Fibroblast of skin of right quadriceps (primary cell): ENCODE measurements around the gene AASDHPPT.
A peak's percentile ranks its signal among the peaks of the same experiment; 100 is the strongest.
"Not testable (repeated sequence)": the region's sequence is repeated elsewhere in the genome, so short reads cannot be mapped to it uniquely, and the experiment has no call there.

Experiments
- DNase-seq: peaks from one replicate; pipeline ENCODE4 v3.0.0-alpha.2; 2013

Gene AASDHPPT, protein sequence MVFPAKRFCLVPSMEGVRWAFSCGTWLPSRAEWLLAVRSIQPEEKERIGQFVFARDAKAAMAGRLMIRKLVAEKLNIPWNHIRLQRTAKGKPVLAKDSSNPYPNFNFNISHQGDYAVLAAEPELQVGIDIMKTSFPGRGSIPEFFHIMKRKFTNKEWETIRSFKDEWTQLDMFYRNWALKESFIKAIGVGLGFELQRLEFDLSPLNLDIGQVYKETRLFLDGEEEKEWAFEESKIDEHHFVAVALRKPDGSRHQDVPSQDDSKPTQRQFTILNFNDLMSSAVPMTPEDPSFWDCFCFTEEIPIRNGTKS

DNA sequence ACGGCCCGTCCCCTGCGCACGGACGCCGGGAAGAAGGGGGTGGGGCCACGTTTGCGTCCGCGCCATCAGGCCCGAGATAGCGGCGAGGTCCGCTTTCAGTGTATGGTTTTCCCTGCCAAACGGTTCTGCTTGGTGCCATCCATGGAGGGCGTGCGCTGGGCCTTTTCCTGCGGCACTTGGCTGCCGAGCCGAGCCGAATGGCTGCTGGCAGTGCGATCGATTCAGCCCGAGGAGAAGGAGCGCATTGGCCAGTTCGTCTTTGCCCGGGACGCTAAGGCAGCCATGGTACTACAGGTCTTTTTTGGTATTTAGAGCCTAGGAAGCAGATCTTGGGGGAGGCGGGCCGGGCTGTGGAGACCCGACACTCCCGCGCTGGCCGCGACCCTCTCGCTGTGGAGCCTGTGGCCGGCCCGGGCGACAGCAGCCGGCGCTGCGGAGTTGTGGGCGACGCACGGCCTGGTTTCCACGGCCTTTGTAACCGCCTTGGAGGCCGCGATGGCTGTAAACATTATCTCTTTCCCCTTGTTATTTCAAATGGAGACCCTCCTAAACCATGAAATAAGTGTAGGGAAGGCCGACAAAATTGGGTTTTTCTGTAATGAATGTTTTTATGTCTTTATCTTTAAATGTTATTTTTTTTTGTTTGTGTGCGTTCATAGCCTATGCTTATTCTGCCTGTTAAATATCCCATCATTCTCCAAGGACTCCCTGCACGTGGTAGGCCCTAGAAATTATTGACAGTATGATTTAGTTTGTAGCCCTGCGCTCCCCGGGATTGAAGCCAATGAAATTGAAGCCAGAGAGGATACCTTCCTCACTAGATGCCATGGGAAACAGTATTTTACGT is at the start of gene AASDHPPT:
Gene AASDHPPT, plus strand, starts transcription at position 54 of the 847 bp plus-strand sequence. Its CDS starts 49 bp downstream, at position 103.
- peak; percentile 37 for DNase-seq

DNA sequence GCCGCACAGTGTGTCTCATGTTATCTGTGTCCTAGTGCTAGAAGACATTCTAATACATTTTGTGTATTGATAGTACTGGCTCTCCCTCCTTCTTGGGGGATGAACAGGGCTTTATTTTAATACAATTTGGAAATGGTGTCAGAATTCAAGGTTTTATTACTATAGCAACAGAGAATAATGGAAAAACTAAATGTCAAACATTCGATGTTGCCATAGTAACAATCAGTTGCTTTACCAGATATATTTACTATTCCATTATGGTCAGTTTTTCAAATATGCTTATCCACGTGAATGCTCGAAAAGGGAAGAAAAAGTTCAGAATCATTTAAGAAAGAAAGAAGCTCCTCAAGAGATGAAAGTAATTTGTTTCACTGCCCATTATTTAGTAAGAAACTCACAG is 46.9 kb upstream of the AASDHPPT start:
- no peak for DNase-seq

DNA sequence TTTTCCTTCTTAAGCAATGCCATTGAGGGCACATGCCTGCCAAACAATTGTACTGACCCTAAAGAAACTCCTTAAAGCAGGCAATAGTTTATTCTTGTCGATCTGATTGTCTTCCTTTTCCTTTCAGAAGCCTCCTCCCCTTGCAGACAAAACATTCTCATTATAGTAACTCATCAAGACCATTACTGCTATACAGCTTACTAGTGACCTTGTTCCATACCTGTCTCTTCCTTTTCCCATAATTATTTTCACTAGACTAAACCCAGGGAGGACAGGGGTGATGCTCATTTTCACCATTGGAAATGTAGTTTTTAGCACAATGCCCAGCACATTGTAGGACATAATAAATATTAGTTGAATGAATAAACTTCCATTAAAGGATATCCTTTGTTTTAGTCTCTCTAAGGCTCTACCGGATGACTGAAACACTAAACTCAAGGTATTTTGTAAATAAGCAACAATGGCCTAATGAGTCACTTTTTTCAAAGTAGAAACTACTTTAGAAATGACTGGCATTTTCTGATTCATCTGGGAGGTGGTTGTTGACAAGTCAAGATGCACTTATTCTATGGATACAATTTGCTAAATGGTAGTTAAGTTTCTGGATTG is 46.2 kb upstream of the AASDHPPT start:
- no peak for DNase-seq

DNA sequence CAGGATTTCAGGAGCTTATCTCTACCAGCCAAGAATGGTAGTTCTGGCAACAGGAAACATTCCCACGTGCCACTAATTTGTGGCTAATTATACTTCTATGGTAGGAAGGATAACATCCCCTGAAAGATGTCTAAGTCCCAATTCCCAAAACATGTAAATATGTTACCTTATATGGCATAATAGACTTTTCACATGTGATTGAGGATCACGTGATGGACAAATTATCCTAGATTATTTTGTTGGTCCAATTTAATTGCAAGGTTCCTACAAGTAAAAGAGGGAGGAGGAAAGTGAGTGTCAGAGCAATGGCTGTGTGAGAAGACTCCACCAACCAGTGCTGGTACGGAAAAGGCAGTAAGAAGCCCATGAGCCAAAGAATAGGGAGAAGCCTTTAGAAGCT is 45.5 kb upstream of the AASDHPPT start:
- no peak for DNase-seq

DNA sequence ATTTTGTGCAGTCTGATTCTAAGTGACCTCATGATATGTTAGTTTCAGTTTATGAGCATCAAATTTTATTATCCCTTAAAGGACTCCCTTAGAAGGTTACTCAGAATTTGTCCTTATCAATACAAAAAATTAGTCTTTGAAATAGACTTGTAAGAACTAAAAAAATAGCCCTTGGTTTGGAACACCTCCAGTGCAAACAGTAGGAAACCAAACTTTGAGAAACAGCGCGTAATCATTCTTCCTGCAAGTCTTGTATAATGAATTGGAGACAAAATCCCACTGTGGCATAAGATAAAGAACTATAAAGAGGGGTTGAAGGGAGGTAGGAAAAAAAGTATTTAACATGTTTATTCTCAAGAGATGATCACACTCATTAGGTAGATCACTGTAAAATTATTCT is 44.6 kb upstream of the AASDHPPT start:
- no peak for DNase-seq

DNA sequence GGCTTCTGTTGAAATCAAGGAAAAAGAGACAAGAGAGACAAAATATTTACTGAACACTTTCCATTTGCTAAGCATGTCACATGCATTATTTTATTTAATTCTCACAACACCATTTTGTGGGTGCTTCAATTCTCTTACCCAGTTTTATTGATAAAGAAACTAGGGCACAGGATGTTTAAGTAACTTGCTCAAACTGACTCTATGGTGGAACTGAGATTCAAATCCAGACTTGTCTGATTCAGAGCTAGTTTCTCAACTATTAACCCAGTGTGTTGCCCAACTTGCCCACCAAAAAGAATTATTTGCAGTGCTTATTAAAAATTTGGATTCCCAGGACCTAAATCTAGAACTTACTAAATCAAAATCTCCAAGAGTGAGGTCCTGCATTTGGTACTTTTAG is 33.9 kb upstream of the AASDHPPT start:
- no peak for DNase-seq

DNA sequence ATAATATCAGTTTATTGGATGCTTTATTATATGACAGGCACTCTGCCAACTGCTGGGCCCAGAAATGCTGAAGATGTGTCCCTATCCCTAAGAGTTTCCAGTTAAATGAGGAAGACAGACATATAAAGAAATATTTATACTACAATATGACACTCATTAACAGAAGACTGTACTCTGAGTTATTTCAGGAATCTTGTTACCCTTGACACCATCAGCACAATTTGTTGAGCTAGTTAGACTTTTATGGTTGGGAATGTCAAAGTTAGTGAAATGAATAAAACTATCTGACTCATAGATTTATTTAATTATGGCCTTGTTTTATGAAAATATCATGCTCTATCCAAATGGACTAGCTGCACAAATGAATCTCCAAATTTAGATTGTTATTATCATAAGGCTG is 29.8 kb upstream of the AASDHPPT start:
- peak; percentile 10 for DNase-seq

DNA sequence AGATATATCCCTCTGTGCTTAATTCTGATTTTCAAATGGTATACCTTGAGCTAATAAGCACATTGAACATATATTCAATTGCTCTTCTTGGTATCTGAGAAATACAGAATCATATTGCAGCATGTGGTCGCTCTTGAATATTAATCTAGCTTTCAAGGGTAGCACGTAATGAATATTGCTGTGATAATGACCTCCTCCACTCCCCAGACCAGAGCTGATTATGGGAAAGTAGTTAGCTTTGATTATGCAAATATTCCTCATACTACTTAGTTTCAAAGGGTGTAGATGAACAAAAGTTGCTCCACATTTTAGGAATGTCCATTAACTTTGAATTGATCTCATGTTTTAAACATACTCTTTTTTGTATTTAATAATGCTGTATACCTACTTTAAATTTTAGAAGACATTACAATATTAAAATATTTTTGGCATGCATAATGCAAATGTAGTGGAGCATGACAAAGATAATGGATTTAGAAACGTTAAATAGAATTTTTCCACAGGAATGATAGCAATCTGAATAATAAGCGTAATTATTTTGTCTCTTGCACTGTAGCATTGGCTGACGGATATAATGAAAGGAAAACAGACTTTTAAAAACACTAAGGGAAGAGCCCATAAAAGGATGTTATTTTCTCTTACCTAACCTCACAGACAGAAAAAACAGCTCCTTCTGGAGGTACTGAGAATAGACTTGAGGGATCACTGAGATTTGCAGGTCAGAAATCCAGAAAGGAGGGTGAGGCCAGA is 27.6 kb upstream of the AASDHPPT start:
- DNase-seq, result no peak

DNA sequence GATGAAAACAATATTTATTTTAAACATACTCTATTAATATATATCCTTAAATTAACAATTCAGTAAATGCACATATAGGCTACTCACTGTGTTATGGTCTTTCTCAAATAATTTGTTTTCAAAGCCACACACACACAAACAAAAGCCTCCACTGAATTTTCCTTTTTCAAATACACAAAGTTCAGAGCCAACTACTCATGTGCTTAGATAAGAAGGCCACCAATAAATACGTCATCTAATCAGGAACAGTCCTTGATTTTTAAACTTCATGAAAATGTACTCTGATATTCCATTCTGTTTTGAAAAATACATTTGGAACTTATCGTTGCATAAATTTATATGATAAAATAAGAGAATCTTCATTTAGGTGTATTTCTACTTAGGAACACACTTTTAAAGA is 26.4 kb upstream of the AASDHPPT start:
- DNase-seq, result no peak

DNA sequence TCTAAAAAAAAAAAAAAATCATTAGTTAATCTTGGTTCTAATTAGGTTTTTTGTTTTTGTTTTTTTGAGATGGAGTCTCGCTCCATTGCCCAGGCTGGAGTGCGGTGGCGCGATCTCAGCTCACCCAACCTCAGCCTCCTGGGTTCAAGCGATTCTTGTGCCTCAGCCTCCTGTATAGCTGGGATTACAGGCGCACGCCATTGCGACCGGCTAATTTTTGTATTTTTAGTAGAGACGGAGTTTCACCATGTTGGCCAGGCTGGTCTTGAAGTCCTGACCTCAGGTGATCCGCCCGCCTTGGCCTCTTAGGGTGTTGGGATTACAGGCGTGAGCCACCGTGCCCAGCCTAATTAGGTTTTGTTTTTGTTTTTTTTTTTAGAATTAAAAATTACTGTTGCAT is 19.1 kb upstream of the AASDHPPT start:
- not testable (repeated sequence) for DNase-seq

DNA sequence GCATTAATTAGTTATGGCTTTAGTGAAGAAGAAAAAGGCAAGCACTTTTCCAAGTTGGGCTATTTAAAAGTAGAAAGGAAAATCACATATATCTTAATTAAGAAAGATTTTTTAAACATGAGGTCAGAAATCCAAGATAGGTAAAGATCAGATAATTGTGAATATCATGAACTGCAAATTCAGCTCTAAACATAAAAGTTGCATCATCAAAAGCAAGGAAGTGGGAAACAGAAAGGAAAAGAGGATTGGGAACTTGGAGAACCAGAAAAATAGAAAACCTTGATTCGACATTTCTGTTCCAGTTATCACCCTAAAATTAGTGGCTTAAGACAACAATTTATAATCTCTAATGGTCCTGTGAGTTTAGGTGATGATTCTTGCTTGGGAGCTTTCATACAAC is 17.8 kb upstream of the AASDHPPT start:
- no peak for DNase-seq

DNA sequence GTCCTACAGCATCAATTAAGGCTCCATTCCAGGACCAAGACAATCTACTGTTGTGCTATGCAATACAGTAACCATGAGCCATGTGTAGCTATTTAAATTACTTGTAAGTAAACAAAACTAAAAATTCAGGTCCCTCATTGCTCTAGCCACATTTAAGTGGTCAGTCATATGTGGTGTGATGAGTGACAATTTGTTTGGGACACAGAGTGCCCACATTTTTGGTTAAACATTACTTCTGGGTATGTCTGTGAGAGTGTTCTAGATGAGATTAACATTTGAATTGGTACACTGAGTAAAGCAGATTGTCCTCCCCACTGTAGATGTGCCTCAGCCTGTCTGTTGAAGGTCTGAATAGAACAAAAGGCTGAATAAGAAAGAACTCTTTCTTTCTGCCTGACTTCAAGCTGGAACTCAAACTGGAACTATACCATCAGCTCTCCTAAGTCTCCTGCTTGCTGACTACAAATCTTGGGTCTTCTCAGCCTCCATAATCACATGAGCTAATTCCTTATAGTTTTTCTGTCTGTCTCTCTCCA is 16.1 kb upstream of the AASDHPPT start:
- DNase-seq, result no peak

DNA sequence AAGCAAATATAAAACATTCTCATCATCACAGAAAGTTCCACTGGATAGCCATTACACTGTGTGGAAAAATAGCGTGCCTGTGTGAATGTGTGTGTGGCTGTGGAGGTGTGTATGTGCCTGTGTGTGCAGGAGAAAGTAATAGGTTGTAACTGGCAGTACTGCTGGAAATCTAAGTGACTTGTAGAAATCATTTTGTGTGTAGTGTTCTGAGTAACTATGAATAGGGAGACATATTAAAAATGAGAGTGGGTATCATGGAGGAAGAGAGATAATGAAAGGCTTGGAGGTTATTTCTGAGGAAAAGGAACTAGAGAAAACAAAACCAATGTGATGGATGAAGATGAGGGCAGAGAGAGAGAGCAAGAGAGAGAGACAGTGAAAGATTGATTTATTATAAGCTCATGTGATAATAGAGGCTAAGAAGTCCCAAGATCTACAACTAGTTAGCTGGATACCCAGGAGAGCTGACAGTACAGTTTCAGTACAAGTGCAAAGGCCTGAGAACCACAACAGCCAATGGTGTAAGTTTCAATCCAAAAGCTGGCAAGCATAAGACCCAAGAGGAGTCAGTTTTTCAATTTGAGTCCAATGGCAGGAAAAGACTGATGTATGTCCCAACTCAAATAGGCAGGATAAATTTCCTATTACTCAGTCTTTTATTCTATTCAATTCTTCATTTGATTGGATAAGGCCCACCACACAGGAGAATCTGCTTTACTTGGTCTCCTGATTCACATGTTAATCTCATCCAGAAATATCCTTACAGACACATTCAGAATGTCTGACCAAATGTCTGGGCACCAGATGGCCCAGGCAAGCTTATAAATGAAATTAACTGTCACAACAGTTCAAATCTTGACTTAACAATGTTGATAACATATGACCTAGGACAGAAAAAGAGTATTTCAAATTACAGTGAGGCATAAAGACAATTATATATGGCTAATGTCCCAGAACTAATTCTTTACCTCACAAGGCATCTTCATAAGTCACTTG is 15.2 kb upstream of the AASDHPPT start:
- DNase-seq, result no peak

DNA sequence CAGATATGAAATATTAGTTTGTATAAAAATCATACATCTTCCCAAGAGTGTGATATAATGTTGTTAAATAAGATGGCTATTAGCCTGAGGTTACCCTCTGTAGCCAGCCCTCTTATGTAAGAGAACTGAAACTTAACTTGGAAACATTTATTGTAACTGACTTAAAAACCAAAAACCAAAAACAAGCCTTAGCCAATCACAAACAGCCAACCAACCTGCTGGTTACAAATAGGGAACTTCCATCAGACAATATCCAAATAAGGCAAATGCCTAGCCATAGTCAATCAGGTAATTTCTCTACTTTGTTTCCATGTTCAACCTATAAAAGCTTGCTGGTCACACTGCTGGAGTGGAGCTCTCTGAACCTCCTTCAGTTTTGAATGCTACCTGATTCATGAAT is 14.5 kb upstream of the AASDHPPT start:
- no peak for DNase-seq

DNA sequence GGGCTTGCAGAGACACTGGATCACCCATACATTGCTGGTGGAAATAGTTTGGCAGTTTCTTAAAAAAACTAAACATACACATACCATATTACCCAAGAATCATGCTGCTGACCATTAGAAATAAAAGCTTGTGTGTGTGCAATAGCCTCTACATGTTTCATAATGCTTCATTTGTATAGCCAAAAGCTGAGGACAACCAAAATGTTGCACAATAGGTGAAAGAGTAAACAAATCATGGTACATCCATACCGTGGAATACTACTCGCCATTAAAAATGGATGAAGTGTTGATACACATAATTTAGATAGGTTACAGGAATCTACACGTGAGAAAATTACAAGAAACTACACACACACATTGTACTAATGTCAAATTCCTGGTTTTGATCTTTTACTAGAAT is 6.9 kb upstream of the AASDHPPT start:
- DNase-seq, result no peak

DNA sequence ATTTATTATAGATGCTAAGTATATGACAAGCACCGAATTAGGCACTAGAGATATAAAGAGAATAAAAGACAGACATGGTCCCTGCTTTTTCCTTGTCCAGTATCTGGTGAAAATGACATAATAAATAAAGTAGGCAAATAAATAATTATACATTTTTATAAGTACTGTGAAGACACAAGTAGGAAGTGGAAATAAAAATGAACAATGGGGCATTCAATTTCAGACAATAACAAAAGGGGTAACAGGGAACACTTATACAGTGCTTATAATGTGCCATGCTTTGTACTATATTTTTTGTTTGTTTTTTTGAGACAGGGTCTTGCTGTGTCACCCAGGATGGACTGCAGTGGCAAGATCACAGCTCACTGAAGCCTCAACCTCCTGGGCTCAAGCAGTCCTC is 4.7 kb upstream of the AASDHPPT start:
- no peak for DNase-seq

DNA sequence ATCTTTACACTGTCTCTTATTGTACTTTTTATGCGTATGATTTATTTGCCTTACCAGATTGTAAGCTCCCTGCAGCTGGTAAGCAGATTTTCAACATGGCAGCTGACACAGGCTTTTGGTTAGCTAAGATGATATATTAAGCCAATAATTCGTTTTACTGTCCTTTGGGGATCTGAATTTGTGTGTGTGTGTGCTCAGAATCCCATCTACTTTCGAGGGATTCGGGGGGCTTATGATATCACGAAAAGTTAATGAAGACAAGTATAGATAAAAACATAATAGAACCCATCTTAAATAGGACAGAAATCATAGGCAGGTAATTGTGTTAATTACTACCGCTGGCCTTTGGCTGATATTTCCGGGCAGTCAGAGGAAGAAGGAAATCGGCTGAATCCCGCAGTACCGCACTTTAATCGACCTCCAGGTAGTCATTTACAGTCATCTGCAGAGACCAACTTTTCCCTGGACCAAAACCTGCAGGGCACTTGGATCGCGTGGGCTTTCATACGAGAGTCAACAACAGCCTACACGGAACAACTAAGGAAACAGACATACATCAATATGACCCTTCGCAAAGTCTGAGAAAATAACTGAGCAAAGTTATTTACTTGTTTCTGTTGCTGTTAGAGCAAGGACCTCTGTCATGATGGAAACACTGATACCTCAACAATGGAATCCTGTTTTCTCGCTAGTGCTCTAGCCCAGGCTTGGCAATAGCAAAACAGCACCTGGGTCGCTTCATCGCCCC is 1.1 kb upstream of the AASDHPPT start:
- no peak for DNase-seq

DNA sequence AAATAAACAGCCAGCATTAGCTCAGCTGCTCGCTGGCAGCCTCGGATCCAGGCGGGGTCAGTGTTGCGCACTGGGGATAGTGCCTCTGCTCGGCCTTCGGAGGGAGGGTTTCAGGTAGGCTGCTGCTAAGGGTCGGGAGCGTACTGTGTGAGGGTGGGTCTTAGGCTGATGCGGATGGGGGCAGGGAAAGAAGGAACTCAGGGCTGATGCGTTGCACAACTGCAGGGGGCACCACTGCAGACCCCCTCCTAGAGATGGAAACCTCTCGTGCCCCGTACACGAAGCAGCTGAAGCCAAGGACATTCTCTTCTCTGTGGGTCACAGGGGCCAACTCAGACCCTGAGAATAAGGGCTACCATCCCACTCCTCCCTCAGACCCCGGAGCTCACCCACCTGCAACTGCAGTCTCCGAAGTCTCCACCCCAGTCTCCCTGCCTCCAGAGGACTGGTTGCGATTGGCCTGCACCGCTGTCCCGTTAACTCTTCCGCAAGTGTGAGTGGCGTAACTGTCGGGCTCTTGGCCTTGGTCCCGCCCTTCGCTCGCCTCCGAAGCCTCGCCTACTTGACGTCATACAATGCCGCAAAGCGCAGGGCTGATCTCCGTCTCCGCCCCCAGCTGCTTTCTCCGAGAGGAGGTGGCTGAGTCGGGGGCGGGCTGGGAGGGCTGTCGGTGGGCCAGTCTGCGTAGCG is 398 bp upstream of the AASDHPPT start, which contains the start of gene KBTBD3:
Gene KBTBD3, minus strand, starts transcription at position 429 of the 690 bp plus-strand sequence. CDS start 18,250 bp downstream, outside the sequence.
- DNase-seq, result peak; percentile 99

DNA sequence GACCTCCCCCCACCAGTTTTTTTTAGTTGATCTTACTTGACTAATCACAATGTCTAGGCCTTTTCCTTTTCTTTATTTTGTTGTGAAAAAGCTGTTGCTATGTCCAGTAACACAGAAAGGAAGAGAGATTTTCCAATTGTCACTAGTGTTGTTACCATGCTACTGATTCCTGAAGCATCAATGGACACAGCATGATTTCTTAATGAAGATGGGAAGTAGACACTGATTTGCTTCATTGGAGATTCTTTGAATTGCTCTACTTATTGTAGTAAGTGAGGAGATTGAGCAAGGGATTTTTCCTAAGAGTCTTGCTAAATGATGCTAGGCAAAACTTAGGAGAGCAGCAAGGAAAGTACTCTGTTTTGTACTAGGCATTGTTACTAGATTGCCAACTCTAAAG is 4.6 kb downstream of the AASDHPPT start:
- no peak for DNase-seq

DNA sequence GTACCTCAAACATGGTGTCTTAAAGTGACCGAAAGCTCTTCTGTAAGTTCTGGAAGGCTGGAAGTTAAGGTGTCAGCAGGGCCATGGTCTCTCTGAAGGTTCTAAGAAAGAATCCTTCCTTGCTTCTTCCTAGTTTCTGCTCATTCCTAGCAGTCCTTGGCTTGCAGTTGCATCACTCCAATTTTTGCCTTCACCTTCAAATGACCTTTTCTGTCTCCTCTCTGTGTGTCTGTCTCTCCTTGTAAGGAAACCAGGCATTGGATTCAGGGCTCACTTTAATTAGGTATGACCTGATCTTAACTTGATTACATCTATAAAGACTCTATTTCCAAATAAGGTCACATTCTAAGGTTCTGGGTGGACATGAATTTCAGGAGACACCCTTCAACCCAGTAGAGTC is 8.7 kb downstream of the AASDHPPT start:
- DNase-seq, result peak; percentile 10
